ENCODE data around the gene VAV2.

The VAV2 gene

DNA sequence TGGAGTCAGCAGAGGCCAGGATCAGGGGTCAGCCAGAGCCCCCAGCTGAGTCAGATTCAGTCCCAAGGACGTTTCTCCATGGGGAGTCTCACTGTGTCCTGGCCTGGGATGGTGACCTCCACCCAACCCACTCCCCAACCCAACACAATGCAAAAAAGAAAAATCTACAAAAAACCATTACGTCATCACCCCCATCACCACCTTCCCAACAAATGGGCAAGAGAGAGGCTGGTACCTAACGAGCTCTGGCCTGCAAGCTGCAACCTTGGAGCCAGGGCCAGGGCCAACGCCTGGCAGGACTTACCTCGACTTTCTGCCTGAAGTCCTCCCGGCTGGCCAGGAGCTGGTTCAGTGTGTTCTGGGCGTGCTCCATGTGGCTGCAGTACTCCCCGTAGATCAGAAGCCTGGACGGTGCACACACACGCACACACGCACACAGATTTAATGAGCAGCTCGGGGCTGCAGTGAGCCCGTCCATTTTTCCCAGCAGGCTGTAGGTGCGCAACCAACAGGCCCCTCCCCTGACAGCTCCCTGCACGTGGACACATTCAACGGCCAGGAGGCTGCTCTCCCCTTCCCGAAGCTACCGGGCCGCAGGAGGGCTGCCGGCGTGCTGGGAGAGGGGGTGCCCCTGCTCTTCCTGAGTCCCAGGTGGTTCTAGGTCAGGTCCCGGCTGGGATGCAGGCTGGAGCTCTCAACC lies 194.6 kb downstream of the VAV2 start:
- no peak overlapping the region for H3K9ac ChIP-seq (ENCODE audit: low read depth, low read length, poor library complexity)
- WGBS, 2 donors (ENCODE audit: extremely low coverage in 2 of 2, insufficient read length in 2 of 2, insufficient replicate concordance in 1 of 2), result 100% methylated on average over 1 of the region's 22 CpGs; no CpG with 5 or more reads in 1 of the 2 donors
- no peak overlapping the region for H4K8ac ChIP-seq (ENCODE audit: low read depth, low read length)
- DNase-seq (ENCODE audit: low spot score), result no peak
- H3K14ac ChIP-seq (ENCODE audit: low read length), result peak overlapping the region; percentile 56
- peaks cover 1% of the 10 kb centered on the region for H3K79me1 ChIP-seq (ENCODE audit: low read depth, low read length)
- peaks cover 8 to 69% of the 10 kb centered on the region in 2 donors for H3K36me3 ChIP-seq (replicated peaks in 1 of 2; ENCODE audit: control insufficient read depth in 2 of 2, insufficient read depth in 2 of 2, low read length in 2 of 2)
- H4K91ac ChIP-seq (ENCODE audit: low read depth, low read length, poor library complexity), result no peak overlapping the region
- H3K4ac ChIP-seq (ENCODE audit: low read length), result no peak overlapping the region
- H3K23ac ChIP-seq (ENCODE audit: low read depth, low read length, poor library complexity), result no peak overlapping the region
- no peak overlapping the region for H2BK120ac ChIP-seq (ENCODE audit: low read depth, low read length)
- no peak overlapping the region for H2BK15ac ChIP-seq (ENCODE audit: low read length)
- H3K27me3 ChIP-seq (ENCODE audit: control insufficient read depth in 3 of 3, insufficient read depth in 3 of 3, low read depth in 1 of 3, low read length in 3 of 3), result no peaks in the 10 kb centered on the region
- H2AFZ ChIP-seq (ENCODE audit: low read length), result no peak overlapping the region
- no peak overlapping the region for H3K27ac ChIP-seq (replicated peaks; ENCODE audit: low read length)
- no peaks in the 10 kb centered on the region for H3K9me3 ChIP-seq (replicated peaks in 1 of 2; ENCODE audit: control insufficient read depth in 2 of 2, insufficient read depth in 1 of 2, low read depth in 1 of 2, low read length in 2 of 2)
- peak overlapping the region; percentile 11 for H3K18ac ChIP-seq (ENCODE audit: low read length)
- no peak overlapping the region for H2AK5ac ChIP-seq (ENCODE audit: low read depth, low read length)
- H2BK5ac ChIP-seq (ENCODE audit: low read length), result no peak overlapping the region
- no peak overlapping the region for H2BK12ac ChIP-seq (ENCODE audit: low read length)
- no peak overlapping the region for H3K4me2 ChIP-seq (ENCODE audit: insufficient read depth, low read length, poor library complexity, severe bottlenecking)
- H3K4me3 ChIP-seq (ENCODE audit: low read length in 2 of 2), result no peak overlapping the region
- H3K4me1 ChIP-seq (ENCODE audit: control insufficient read depth in 2 of 2, insufficient read depth in 1 of 2, low read depth in 1 of 2, low read length in 2 of 2), result peaks cover 8 to 9% of the 10 kb centered on the region in 2 donors

- Histone ChIP-seq H2BK12ac (ENCODE audit: low read length) (no peak overlapping the region), H3K27ac (replicated peaks; ENCODE audit: low read length) (no peak overlapping the region), H3K9me3 (replicated peaks in 1 of 2; ENCODE audit: control insufficient read depth in 2 of 2, insufficient read depth in 1 of 2, low read depth in 1 of 2, low read length in 2 of 2) (no peaks in the 10 kb centered on the region), H2BK15ac (ENCODE audit: low read length) (no peak overlapping the region), H3K18ac (ENCODE audit: low read length) (peak overlapping the region; percentile 48), H2BK5ac (ENCODE audit: low read length) (no peak overlapping the region), H3K14ac (ENCODE audit: low read length) (peak overlapping the region; percentile 31), H3K9ac (ENCODE audit: low read depth, low read length, poor library complexity) (peak overlapping the region; percentile 3), H3K4me3 (ENCODE audit: low read length in 2 of 2) (no peak overlapping the region), H3K23ac (ENCODE audit: low read depth, low read length, poor library complexity) (peak overlapping the region; percentile 85), H4K91ac (ENCODE audit: low read depth, low read length, poor library complexity) (no peak overlapping the region), H3K36me3 (replicated peaks in 1 of 2; ENCODE audit: control insufficient read depth in 2 of 2, insufficient read depth in 2 of 2, low read length in 2 of 2) (peaks cover 15 to 69% of the 10 kb centered on the region in 2 donors), H3K4me2 (ENCODE audit: insufficient read depth, low read length, poor library complexity, severe bottlenecking) (no peak overlapping the region), H2AK5ac (ENCODE audit: low read depth, low read length) (no peak overlapping the region), H3K79me1 (ENCODE audit: low read depth, low read length) (peaks cover 2% of the 10 kb centered on the region), H3K27me3 (ENCODE audit: control insufficient read depth in 3 of 3, insufficient read depth in 3 of 3, low read depth in 1 of 3, low read length in 3 of 3) (no peaks in the 10 kb centered on the region), H3K4ac (ENCODE audit: low read length) (no peak overlapping the region), H3K4me1 (ENCODE audit: control insufficient read depth in 2 of 2, insufficient read depth in 1 of 2, low read depth in 1 of 2, low read length in 2 of 2) (peaks cover 3 to 8% of the 10 kb centered on the region in 2 donors), H2BK120ac (ENCODE audit: low read depth, low read length) (no peak overlapping the region), H2AFZ (ENCODE audit: low read length) (no peak overlapping the region), H4K8ac (ENCODE audit: low read depth, low read length) (peak overlapping the region; percentile 50)
- WGBS, 2 donors (ENCODE audit: extremely low coverage in 2 of 2, insufficient read length in 2 of 2, insufficient replicate concordance in 1 of 2), result no CpG with 5 or more reads among the region's 11 CpGs
- DNase-seq (ENCODE audit: low spot score), result no peak
Measured at GRCh38 chr9:133796562-133796961, 195.6 kb downstream of the VAV2 start.

DNA sequence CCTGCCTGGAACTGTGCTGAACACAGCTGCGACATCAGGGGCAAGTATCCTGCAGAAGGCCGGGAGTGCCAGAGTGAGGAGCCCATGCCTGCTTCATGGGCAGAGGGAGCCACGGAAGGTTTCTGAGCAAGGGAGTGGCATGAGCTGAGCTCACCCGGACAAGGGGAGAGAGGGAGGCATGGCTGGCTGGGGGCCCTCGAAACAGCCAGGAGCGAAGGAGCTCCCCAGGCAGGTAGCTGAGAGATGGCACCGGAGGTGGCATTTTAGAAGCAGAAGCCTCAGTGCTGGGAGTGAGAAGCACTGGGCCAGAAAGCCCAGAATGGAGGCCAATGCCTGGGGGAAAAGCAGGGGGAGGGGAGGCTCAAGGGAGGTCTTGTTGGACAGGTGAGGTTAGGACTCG lies 197.1 kb downstream of the VAV2 start:
- Histone ChIP-seq H2AFZ (ENCODE audit: low read length) (no peak overlapping the region), H2BK12ac (ENCODE audit: low read length) (no peak overlapping the region), H3K9ac (ENCODE audit: low read depth, low read length, poor library complexity) (peak overlapping the region; percentile 79), H2BK15ac (ENCODE audit: low read length) (no peak overlapping the region), H3K4ac (ENCODE audit: low read length) (no peak overlapping the region), H3K4me3 (ENCODE audit: low read length in 2 of 2) (no peak overlapping the region), H3K18ac (ENCODE audit: low read length) (no peak overlapping the region), H3K79me1 (ENCODE audit: low read depth, low read length) (peaks cover 4% of the 10 kb centered on the region), H3K27me3 (ENCODE audit: control insufficient read depth in 3 of 3, insufficient read depth in 3 of 3, low read depth in 1 of 3, low read length in 3 of 3) (no peaks in the 10 kb centered on the region), H3K4me2 (ENCODE audit: insufficient read depth, low read length, poor library complexity, severe bottlenecking) (no peak overlapping the region), H3K9me3 (replicated peaks in 1 of 2; ENCODE audit: control insufficient read depth in 2 of 2, insufficient read depth in 1 of 2, low read depth in 1 of 2, low read length in 2 of 2) (no peaks in the 10 kb centered on the region), H3K27ac (replicated peaks; ENCODE audit: low read length) (no peak overlapping the region), H2AK5ac (ENCODE audit: low read depth, low read length) (no peak overlapping the region), H3K14ac (ENCODE audit: low read length) (peak overlapping the region; percentile 17), H4K8ac (ENCODE audit: low read depth, low read length) (no peak overlapping the region), H2BK5ac (ENCODE audit: low read length) (peak overlapping the region; percentile 24), H3K36me3 (replicated peaks in 1 of 2; ENCODE audit: control insufficient read depth in 2 of 2, insufficient read depth in 2 of 2, low read length in 2 of 2) (peaks cover 20 to 78% of the 10 kb centered on the region in 2 donors), H3K23ac (ENCODE audit: low read depth, low read length, poor library complexity) (peak overlapping the region; percentile 93), H3K4me1 (ENCODE audit: control insufficient read depth in 2 of 2, insufficient read depth in 1 of 2, low read depth in 1 of 2, low read length in 2 of 2) (peaks cover 3 to 8% of the 10 kb centered on the region in 2 donors), H2BK120ac (ENCODE audit: low read depth, low read length) (no peak overlapping the region), H4K91ac (ENCODE audit: low read depth, low read length, poor library complexity) (no peak overlapping the region)
- no peak for DNase-seq (ENCODE audit: low spot score)
- WGBS, 2 donors (ENCODE audit: extremely low coverage in 2 of 2, insufficient read length in 2 of 2, insufficient replicate concordance in 1 of 2), result no CpG with 5 or more reads among the region's 8 CpGs

DNA sequence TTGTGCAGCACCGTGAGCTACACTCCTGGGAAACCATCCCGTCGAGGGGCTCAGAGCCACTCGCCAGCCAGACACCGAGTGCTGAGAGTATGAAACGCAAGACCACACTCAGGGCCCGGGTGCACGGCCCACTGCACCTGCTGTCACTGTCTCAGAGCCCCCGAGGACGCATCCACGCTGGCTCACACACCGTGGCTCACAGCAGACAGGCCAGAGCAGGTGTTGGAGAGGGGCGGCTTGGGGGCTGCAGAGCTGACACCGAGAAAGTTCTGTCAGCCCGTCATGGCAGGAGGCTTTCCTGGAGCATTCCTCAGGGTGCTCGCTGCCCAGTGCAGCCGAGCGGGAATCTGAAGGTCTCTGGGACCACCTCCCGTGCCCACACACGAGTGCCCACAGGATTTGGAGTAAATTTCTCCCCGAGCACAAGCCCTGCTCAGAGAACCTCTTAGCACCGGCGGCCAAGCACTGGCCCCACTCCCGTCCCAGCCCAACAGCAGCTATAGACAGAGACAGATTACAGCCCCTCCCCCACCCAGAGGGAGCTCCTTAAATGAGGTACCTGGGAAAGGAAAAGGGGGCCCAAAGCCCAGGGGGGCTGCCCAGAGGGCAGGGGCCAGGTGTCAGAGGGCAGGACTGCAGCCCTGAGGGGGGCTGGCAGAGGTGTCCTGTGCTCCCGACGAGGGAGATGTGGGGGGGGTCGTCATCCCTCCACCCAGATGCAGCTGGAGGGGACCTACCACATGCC lies 197.9 kb downstream of the VAV2 start:
- H4K8ac ChIP-seq (ENCODE audit: low read depth, low read length), result no peak overlapping the region
- H3K14ac ChIP-seq (ENCODE audit: low read length), result no peak overlapping the region
- peak overlapping the region; percentile 89 for H4K91ac ChIP-seq (ENCODE audit: low read depth, low read length, poor library complexity)
- no peak overlapping the region for H2BK15ac ChIP-seq (ENCODE audit: low read length)
- H2AFZ ChIP-seq (ENCODE audit: low read length), result no peak overlapping the region
- no peak overlapping the region for H3K4me2 ChIP-seq (ENCODE audit: insufficient read depth, low read length, poor library complexity, severe bottlenecking)
- no peak overlapping the region for H3K4ac ChIP-seq (ENCODE audit: low read length)
- WGBS, 2 donors (ENCODE audit: extremely low coverage in 2 of 2, insufficient read length in 2 of 2, insufficient replicate concordance in 1 of 2), result no CpG with 5 or more reads among the region's 27 CpGs
- H3K79me1 ChIP-seq (ENCODE audit: low read depth, low read length), result peaks cover 4% of the 10 kb centered on the region
- H3K4me1 ChIP-seq (ENCODE audit: control insufficient read depth in 2 of 2, insufficient read depth in 1 of 2, low read depth in 1 of 2, low read length in 2 of 2), result peaks cover 3 to 8% of the 10 kb centered on the region in 2 donors
- H3K23ac ChIP-seq (ENCODE audit: low read depth, low read length, poor library complexity), result peak overlapping the region; percentile 93
- no peak overlapping the region for H3K4me3 ChIP-seq (ENCODE audit: low read length in 2 of 2)
- H2AK5ac ChIP-seq (ENCODE audit: low read depth, low read length), result no peak overlapping the region
- H3K36me3 ChIP-seq (replicated peaks in 1 of 2; ENCODE audit: control insufficient read depth in 2 of 2, insufficient read depth in 2 of 2, low read length in 2 of 2), result peaks cover 20 to 83% of the 10 kb centered on the region in 2 donors
- no peak overlapping the region for H2BK5ac ChIP-seq (ENCODE audit: low read length)
- H2BK12ac ChIP-seq (ENCODE audit: low read length), result no peak overlapping the region
- no peak for DNase-seq (ENCODE audit: low spot score)
- peak overlapping the region; percentile 30 for H3K9ac ChIP-seq (ENCODE audit: low read depth, low read length, poor library complexity)
- no peak overlapping the region for H3K27ac ChIP-seq (replicated peaks; ENCODE audit: low read length)
- H2BK120ac ChIP-seq (ENCODE audit: low read depth, low read length), result no peak overlapping the region
- H3K27me3 ChIP-seq (ENCODE audit: control insufficient read depth in 3 of 3, insufficient read depth in 3 of 3, low read depth in 1 of 3, low read length in 3 of 3), result no peaks in the 10 kb centered on the region
- peak overlapping the region; percentile 87 for H3K18ac ChIP-seq (ENCODE audit: low read length)
- no peaks in the 10 kb centered on the region for H3K9me3 ChIP-seq (replicated peaks in 1 of 2; ENCODE audit: control insufficient read depth in 2 of 2, insufficient read depth in 1 of 2, low read depth in 1 of 2, low read length in 2 of 2)

Measured in neuronal stem cell (in vitro differentiated cells).